Left colon (tissue), 2 donors: Measurements from ENCODE around the gene ANKRD1. TPM values are rescaled to one million over a fixed set of nuclear protein-coding genes. Genes with fewer than 3 reads are reported as not detected.
"Not testable (repeated sequence)": the region's sequence is repeated elsewhere in the genome, so short reads cannot be mapped to it uniquely, and the experiment has no call there.

Experiments
- ATAC-seq: fragments of 200-7000 bp; cut with Tn5 transposase; one replicate; pipeline ENCODE4 v1.9.1; 2020; ENCODE audit warnings: mild to moderate bottlenecking, moderate library complexity
- DNase-seq, 2 donors: peaks; one replicate each; pipeline ENCODE4 v3.0.0-alpha.2; 2020
- intact Hi-C, 2 donors: fragments of 100-400 bp; cut with DNase I in 1 of 2; cut with micrococcal nuclease in 1 of 2; formaldehyde crosslinking; loops; one replicate each; pipeline versions ENCODE4 v1.11.2 to v1.14.0; 2022; cut with DNase I, micrococcal nuclease
- long read RNA-seq: library from polyadenylated mRNA; unstranded; transcript quantifications from one replicate; pipeline ENCODE4 v2.0.0, GENCODE V29; 2021
- total RNA-seq, 2 donors: library from RNA; stranded (reverse); fragmentation: NEBNext Ultra II Directional; extraction: Animal tissue kit (Norgen Biotek cat#: 25700); gene quantifications; one replicate each; pipeline ENCODE4 v1.2.1, GENCODE V29; 2021
- donor health status: DM: no; HTN: no; CAD: no.
- donor health status: DM: yes; HTN: yes; CAD: no.

Gene ANKRD1
- total RNA-seq = not detected
- long read RNA-seq = 0 reads

DNA sequence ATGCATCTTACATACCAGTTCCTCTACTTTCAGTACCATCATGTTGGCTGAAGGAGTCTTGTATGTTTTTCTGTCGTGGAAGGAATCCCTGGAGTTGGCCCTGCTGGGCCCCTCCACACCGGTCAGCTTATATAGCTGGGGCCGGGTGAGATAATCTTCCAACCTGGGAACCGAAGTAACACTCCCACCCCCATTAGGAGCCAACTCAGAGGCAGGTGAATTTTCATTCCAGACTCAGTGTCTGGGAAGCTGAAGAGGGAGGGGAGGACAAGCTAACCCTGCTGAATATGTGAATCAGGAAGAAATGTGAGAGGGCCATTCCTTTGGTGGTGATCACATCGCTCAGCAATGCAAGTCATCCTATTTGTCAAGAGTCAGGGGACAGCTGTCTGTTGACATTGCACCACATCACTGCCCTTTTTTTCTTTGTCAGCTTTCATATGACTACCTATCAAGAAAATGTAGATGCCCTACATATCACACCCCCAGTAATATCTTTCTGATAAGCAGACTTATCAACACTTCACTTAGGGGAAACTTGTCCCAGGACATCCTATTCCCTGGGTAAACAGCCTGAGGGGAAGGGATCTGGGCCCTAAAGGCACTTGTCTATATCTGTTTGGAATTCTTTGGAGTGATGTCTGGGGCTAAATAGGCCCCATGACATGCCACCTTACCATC lies at the start of gene ANKRD1:
ANKRD1 (minus strand) TSS at position 102 of the 681 bp plus-strand sequence; CDS start at position 42, 60 bp downstream.
- DNase-seq (no peak), ATAC-seq (no peak)
- intact Hi-C loops = no loop called here

DNA sequence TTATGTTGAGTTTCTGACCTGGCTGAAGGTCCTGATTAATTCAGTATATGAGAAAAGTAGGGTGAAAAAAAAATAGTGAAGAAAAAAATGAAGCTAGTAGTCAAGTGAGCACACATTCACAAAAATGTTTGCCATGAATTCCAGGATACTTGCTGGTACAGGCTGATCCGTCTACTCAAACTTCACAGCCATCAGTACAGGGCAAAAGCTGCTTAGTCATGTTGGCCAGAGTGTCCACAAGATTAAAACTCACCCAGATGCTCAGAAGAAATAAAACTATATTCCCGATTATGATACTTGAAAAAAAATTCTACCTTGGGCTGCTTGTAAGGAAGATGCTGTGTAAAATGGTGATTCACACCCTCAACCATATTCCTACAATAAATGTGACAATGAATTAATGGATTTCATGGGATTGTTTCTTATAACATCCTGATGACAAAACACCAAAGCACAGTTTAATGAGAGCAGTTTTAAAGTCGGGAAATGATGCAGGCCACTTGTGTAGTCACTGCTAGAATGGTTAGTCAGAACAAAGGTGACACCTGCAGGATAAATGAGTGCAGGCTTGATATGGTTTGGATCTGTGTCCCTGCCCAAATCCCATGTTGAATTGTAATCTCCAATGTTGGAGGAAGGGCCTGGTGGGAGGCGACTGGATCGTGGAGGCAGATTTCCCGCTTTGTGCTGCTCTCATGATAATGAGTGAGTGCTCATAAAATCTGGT lies 49.2 kb upstream of the ANKRD1 start:
- no peak for DNase-seq
- ATAC-seq = no peak
- intact Hi-C loops = no loop called here

DNA sequence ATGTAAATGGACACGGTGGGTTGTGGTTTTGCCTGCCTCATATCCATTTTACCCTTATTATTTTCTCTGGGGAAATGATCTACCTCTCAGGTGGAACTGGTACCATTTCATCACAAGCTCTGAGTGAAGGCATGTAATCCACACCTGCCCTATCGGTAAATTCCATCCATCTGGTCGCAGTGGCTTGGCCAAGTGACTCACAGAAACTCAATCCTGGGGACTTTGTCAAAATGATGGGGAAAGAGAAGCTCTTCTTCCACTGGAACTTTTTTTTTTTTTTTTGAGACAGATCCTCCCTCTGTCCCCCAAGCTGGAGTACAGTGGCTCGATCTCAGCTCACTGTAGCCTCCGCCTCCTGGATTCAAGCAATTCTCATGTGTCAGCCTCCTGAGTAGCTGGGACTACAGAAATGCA lies 48.2 kb upstream of the ANKRD1 start:
- intact Hi-C loops = no loop called here
- DNase-seq (no peak), ATAC-seq (no peak)

DNA sequence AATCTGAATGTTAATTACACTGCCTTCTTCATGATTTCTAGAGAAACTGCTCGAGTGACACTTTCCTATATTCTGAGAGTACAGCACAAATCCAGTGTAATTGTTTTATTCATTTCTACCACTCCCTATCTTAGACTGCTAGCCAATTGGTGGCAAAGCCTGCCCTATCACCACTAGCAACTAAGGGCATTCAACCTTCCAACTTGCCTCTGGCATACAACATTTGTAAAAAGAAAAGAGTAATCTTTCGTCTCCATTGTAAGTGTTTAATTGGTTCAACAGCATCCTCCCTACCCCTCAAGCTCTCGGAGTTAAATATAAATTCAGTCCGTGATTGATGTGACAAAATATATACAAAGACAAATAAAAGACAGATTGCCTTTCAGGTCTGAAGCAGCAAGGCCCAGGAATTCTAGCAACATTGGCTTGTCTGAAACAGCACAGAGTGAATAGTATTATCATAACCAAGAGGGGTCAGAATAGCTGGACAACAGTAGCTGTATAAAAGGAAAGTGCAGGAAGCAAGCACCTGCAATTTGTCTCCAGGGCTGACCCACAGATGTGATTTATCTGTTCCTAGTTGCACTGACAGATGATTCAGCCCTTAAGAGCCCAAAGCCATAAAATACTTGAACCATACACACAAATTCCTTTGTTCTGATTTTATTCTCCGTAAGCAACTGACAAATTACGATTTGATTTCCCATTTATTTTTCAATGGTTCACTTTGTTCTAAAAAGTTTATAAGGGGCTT lies 47.6 kb upstream of the ANKRD1 start:
- ATAC-seq (no peak), DNase-seq (no peak)
- intact Hi-C loops = no loop called here

DNA sequence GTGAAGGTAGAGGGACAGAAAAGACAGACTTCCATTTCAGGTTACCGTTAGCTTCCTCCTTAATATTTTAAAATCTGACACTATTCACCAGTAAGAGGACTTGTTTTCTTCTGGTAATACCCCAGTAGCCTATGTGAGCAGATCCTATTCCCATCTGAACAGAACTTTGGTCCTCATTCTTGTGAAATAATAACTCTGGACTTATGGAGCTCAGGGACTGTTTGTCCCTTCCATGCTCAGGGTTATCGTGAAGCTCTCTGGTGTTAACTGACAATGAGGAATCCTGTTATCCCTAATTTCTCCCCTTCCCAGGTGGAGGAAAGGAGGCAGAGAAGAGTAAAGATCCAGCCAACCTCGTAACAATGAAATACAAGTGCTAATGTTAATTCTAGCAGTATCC lies 47.0 kb upstream of the ANKRD1 start:
- DNase-seq = no peak
- intact Hi-C loops = no loop called here
- no peak for ATAC-seq

DNA sequence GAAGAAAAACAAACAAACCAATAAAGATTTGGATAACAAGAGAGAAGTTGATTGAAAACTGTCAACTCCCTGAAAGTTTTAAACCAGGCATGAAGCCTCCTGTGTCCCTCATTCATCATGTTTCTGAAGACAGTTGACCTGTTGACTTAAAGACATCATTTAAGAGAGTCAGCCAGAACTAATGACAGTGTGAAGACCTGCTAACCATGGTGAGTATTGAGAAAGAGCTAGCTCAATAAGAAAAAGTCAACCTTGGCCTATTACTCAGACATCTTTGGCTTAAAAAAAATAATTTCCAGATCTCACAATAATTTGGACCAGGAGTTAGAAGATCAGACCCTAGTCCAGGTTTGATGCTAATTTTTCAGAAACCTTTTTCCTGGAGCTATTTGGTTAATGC lies 45.3 kb upstream of the ANKRD1 start:
- ATAC-seq (no peak), DNase-seq (no peak)
- intact Hi-C loops = no loop called here

DNA sequence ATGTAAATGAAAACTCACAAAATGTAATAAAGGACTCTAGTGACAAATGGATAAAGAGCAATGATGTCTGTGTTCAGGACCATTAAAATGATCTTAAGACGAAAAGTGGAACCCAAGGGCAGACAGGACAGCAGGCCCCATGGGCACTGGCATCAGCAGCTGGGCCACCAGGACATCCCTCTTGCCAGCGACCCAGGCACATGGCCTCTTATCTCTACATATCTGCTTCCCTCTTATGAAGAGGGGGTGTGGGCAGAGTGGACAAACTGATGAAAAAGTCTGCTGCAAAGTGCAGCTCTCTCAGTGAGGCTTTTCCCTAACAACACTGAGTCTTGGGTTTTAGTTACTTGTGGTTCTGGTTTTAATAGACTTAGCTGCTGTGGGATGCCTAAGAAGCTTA lies 44.8 kb upstream of the ANKRD1 start:
- intact Hi-C loops = no loop called here
- DNase-seq = no peak
- ATAC-seq = no peak

DNA sequence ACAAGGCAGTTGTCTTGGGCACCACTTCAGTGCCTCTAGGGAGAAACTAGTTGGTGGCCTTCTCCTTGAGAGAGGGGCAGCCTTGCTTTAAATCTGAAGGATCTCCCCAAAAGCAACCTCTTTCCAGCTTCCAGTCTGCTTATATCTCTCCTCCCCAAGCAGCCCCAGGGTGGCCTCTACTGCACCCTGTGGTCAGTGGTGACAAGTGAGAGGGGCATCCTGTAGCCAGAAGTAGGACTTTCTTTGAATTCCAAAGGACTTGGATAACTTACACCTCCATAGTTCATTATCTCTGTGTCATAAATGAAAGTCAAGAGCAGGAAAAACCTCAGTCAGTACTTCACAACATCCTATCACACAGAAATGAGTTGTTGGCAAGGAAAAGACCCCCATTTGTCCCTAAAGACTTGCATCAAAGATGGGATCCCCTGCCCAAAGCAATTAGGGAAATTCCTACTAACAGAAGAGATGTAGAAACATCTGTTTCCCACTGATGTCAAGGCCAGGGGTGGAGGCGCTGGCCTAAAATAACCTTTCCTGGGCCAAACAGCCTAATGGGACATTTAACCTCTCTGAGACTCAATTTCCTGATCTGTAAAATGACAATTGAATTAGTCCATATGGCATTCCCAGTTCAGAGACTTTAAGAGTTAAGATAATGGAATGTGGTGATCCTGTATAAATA lies 44.0 kb upstream of the ANKRD1 start:
- ATAC-seq = no peak
- intact Hi-C loops = no loop called here
- DNase-seq = no peak

DNA sequence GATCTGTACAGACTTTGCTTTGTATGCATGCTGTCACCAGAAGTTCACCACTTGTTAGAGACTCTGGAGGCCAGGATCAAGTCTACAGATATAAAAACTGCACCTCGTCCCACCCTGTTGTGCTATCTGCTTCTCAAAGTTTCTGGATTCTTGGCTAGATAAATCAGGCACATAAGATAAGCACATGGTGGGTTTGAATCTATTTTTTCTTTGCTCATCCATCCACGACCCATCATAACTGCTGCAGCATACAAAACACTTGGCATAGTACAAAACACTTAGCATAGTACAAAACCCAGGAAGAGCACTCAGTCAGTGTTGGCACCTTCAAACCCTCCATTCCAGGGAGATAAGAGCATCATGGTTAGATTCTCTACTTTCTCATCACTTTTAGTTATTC lies 42.4 kb upstream of the ANKRD1 start:
- DNase-seq (no peak), ATAC-seq (no peak)
- intact Hi-C loops = no loop called here

DNA sequence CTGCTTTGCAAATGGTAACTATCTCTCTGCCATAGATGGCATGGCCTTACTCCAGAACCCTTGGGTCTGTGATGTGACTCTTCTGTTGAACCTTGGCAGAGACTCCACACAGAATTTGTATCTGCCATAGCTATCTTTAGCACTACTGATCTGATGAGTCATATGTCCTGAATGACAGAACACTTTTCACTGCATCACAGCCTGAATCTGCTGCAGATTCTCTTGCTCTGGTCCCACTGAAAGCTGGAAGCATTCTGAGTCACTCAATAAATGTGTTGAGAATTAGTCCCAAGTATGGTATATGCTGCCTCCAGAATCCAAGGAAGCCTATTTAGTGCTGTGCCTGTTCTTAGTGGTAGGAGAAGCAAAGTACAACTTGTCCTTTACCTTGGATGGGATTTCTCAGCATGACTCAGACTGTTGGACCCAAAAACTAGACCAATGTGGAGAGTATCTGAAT lies 39.5 kb upstream of the ANKRD1 start:
- intact Hi-C loops = no loop called here
- ATAC-seq = no peak
- no peak for DNase-seq

DNA sequence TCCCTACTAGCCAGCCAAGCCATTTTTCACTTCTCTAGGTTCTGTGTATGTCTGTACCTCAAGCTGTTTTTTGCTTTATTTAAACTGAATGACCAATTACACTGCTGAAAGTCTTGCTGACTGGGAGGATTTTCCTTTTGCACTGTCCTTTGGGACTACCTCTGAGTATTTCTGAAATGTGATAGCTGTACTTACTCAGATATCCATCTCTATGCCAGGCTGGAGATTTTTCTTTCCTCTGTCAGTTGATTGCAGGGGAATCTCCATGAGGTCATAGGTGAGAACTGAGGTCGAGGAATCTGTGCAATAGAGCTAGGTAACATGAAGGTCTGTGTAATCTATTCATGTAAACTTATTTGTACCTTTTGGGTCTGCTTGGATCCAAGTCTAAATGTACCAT lies 38.9 kb upstream of the ANKRD1 start:
- DNase-seq (no peak), ATAC-seq (no peak)
- intact Hi-C loops = no loop called here

DNA sequence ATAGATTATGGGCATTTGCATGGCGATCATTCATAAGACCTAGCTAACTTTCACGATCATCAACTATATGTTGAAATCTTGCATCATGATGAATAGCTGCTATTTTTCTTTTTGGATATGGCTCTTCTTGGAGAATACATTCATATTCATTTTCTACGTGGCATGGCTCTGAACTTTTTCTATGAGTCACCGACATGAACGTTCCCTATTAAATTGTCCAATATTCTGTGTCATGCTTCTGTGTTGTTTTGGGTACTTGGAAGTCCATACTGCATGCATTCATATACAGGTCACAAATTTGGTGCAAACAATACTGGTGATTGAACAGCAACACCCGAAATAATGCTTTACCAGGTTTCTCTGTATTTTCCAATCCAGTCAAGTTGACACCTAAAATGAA lies 37.9 kb upstream of the ANKRD1 start:
- no peak for ATAC-seq
- intact Hi-C loops = no loop called here
- no peak for DNase-seq

DNA sequence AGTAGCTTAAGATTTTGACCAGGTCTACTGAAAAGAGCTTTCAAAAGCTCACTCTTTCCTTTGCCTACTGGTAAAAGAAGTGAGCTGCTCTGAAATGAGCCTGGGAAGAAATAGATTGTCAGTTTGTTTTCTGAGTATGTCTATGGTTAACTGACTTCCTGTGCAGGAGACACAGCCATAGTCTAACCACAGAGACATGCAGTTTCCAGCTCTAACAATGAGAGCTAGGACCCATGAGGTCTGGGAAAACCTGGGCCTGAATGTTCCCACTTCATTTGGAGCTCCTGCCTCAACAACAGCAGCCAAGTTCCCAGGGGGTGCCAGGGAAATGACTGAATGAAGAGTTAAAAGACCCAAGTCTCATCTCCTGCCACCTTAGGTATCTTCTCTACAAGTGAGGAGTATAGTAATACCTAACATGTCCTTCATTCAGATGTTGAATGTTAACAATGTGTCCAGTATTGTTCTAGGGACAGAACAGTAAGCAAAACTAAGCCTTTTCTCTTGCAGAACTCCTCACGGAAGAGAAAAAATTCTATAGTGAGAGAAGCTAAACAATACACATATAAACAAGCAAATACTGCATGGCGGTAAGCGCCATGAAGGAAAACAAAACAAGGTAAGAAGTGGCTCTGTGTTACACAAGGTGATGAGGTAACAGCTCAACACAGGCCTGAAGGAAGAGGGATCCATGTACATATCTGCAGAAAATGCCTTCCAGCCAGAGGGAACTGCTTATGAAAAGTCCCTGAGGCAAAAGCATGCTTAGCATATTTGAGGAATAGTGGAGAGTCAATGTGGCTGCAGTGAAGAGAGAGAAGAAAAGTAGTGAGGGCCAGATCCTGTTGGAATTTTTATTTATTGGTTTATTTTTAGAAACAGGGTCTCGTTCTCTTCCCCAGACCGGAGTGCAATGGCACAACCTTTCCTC lies 26.4 kb upstream of the ANKRD1 start:
- ATAC-seq = no peak
- no peak for DNase-seq
- intact Hi-C loops = no loop called here

DNA sequence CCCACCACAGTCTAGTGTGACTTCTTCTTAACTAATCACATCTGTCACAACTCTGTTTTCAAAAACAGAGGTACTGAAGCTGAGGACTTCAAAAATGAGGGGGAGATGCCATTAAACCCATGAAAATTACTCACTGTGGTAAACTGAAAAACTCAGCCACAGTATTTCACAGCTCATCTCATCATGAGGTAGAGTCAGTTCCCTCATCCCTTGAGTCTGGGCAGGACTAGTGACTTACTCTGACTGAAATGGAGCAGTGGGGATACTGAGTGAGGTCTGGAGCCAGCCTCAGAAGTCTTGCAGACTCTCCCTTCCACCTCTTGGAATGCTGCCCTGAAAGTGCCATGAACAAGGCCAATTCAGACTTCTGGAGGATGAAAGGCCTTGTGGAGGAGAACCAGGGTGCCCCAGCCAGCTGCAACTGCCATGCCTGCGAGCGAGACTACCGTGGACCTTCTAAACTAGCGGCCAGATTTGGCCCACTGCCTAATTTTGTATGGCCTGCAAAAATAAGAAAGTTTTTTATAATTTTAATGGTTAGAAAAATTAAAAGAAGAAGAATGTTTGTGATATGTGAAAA lies 24.7 kb upstream of the ANKRD1 start:
- no peak for ATAC-seq
- intact Hi-C loops = no loop called here

DNA sequence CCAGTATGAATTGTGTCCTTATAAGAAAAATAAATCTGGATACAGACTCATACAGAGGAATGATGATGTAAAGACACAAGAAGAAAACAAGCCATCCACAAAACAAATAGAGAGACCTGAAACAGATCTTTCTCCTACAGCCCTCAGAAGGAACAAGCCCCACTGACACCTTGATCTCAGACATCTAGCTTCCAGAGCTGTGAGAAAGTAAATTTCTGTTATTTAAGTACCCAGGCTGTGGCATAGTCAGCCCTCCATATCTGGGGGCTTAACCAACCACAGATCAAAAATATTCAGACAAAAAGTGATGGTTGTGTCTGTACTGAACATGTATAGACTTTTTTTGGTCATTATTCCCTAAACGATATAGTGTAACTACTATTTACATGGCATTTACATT lies 23.9 kb upstream of the ANKRD1 start:
- intact Hi-C loops = no loop called here
- no peak for ATAC-seq
- DNase-seq = no peak

More for the DNA sequence above, 24.7 kb upstream of the ANKRD1 start:
- no peak for DNase-seq

DNA sequence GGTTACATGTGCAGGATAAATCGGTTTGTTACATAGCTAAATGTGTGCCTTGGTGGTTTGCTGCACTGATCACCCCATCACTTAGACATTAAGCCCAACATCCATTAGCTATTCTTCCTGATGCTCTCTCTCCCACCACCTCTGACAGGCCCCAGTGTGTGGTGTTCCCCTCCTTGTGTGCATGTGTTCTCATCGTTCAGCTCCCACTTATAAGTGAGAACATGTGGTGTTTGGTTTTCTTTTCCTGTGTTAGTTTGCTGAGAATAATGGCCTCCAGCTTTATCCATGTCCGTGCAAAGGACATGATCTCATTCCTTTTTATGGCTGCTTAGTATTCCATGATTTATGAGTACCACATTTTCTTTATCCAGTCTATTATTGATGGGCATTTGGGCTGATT lies 22.1 kb upstream of the ANKRD1 start:
- ATAC-seq, DNase-seq, intact Hi-C loops: not testable (repeated sequence)

DNA sequence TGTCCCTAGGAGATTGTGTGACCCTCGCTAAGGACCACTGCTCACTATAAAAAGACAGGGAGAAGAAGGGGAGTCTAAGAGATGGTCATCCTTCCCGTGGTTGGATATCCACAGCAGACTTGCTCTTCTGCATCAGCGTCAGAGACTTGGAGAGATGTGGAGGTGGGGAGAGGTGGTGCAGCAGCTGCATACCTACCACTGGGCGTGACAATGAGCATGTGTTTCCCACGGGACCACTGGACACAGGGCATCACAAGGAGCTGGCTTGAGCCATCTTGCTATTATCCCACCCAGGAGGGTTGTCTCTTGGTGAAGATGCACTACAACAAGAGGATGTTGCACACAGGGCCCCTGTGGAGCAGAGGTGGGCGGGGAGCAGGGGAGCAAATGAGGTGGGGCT lies 18.8 kb upstream of the ANKRD1 start:
- intact Hi-C loops = no loop called here
- ATAC-seq (no peak), DNase-seq (no peak)

DNA sequence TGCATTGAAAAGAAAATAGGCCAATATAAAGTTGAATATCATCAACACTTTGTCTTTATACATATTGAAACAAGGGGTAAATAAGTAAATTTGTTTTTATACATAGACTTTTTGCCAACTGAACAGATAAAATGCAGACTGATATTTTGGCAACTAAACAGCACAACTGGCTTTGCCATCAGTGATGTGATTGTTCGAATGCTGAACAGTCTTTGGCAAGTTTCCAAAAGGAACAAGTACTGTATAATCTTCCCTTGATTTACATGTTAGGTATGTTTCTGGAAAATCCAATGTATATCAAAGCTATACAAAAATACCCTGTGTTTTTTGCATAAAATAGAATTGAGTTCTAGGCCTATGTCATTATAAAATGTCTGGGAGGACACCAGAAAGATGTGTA lies 18.2 kb upstream of the ANKRD1 start:
- intact Hi-C loops = no loop called here
- ATAC-seq (no peak), DNase-seq (no peak)
